HepG2 (cell line): ENCODE measurements around the gene TPRG1L. TPM values are rescaled to one million over a fixed set of nuclear protein-coding genes. Genes with fewer than 3 reads are reported as not detected.

Experiments used
- AHDC1 ChIP-seq: sonication (generic); formaldehyde crosslinking; IDR thresholded peaks from 2 replicates; pipeline ENCODE4 v1.5.1; 2020; ENCODE audit warnings: mild to moderate bottlenecking, missing genetic modification reagents, borderline replicate concordance
- ARID3A ChIP-seq: IDR thresholded peaks from 2 replicates; pipeline ENCODE4 v1.6.1; 2012; ENCODE audit warnings: low read depth, low read length, improper control_type of control experiment
- ARNT2 ChIP-seq: sonication (generic); formaldehyde crosslinking; IDR thresholded peaks from 2 replicates; pipeline ENCODE4 v1.8.0; 2022; ENCODE audit warnings: mild to moderate bottlenecking, low read depth, missing genetic modification reagents, moderate library complexity
- ATF7-NPFF ChIP-seq: sonication (generic); formaldehyde crosslinking; IDR thresholded peaks from 2 replicates; pipeline ENCODE4 v1.8.1; 2023; ENCODE audit warnings: mild to moderate bottlenecking, low read depth, missing genetic modification reagents, moderate library complexity
- DBP ChIP-seq: sonication (generic); formaldehyde crosslinking; IDR thresholded peaks from 2 replicates; pipeline ENCODE4 v1.4.0; 2020; ENCODE audit warnings: missing genetic modification reagents; ENCODE audit errors: not compliant biosample characterization
- HNRNPL ChIP-seq: fragments of 200-400 bp; formaldehyde crosslinking; IDR thresholded peaks from 2 replicates; pipeline ENCODE4 v1.6.1; 2017; ENCODE audit warnings: mild to moderate bottlenecking, low read depth, low read length
- KDM4B ChIP-seq: sonication (generic); formaldehyde crosslinking; IDR thresholded peaks from 2 replicates; pipeline ENCODE4 v1.4.0; 2020; ENCODE audit warnings: missing genetic modification reagents
- MBNL3 ChIP-seq: fragments of 250-450 bp; sonication (Bioruptor Pico); conservative IDR thresholded peaks from 2 replicates; pipeline ENCODE4 v1.8.0; 2022; ENCODE audit warnings: mild to moderate bottlenecking, inconsistent platforms
- NR2F6 ChIP-seq, 2 experiments: IDR thresholded peaks; 2 replicates each; pipeline ENCODE4 v1.6.1; 2016; ENCODE audit warnings: antibody characterized with exemption in 1 of 2, mild to moderate bottlenecking in 1 of 2
- PCBP1 ChIP-seq: fragments of 200-400 bp; formaldehyde crosslinking; IDR thresholded peaks from 2 replicates; pipeline ENCODE4 v1.6.1; 2017; ENCODE audit warnings: mild to moderate bottlenecking, low read depth, low read length, borderline replicate concordance
- SALL1 ChIP-seq: sonication (generic); formaldehyde crosslinking; IDR thresholded peaks from 2 replicates; pipeline ENCODE4 v1.8.0; 2022; ENCODE audit warnings: mild to moderate bottlenecking, missing genetic modification reagents
- SMAD3 ChIP-seq: sonication (generic); formaldehyde crosslinking; IDR thresholded peaks from 2 replicates; pipeline ENCODE4 v1.4.0; 2020; ENCODE audit warnings: missing genetic modification reagents
- SOX13 ChIP-seq, 3 experiments: fragments of 450-650 bp in 1 of 3; sonication (generic) in 1 of 3; formaldehyde crosslinking in 1 of 3; IDR thresholded peaks in 2 of 3; conservative IDR thresholded peaks in 1 of 3; 2 replicates each; pipeline versions ENCODE4 v1.5.0 to v1.6.1; 2016 to 2020; ENCODE audit warnings: antibody characterized with exemption in 1 of 3, mild to moderate bottlenecking in 1 of 3, missing compliant biosample characterization in 1 of 3, missing genetic modification reagents in 1 of 3, moderate library complexity in 1 of 3
- TBP ChIP-seq: sonication (generic); formaldehyde crosslinking; IDR thresholded peaks from 2 replicates; pipeline ENCODE4 v1.5.0; 2020; ENCODE audit warnings: missing genetic modification reagents
- YEATS4 ChIP-seq: sonication (generic); formaldehyde crosslinking; IDR thresholded peaks from 2 replicates; pipeline ENCODE4 v1.4.0; 2020; ENCODE audit warnings: missing genetic modification reagents, borderline replicate concordance
- ZNF747 ChIP-seq: sonication (generic); formaldehyde crosslinking; IDR thresholded peaks from 2 replicates; pipeline ENCODE4 v1.8.1; 2023; ENCODE audit warnings: missing genetic modification reagents, mild to moderate bottlenecking, borderline replicate concordance
- ZNF775 ChIP-seq: sonication (generic); formaldehyde crosslinking; IDR thresholded peaks from 2 replicates; pipeline ENCODE4 v1.4.0; 2020; ENCODE audit warnings: missing genetic modification reagents, mild to moderate bottlenecking, moderate library complexity, borderline replicate concordance
- polyA plus RNA-seq, 8 experiments: library from polyadenylated mRNA; depleted of rRNA in 3 of 8; stranded (reverse) in 7 of 8; unstranded in 1 of 8; fragments of >200 nt; fragmentation: Illumina TruSeq in 4 of 8; extraction: Trizol in 4 of 8; gene quantifications; 2 replicates each; pipeline versions ENCODE4 v1.2.1 to v1.2.3, GENCODE V29; 2011 to 2016; ENCODE audit warnings: low read depth in 4 of 8, missing spikeins in 1 of 8, mixed read lengths in 1 of 8; ENCODE audit not compliant: insufficient read depth in 1 of 8
- total RNA-seq, 5 experiments: library from RNA; depleted of rRNA; stranded (reverse); fragments of >200 nt; fragmentation: Illumina TruSeq; extraction: Trizol; gene quantifications; 2 replicates each; pipeline ENCODE4 v1.2.3, GENCODE V29; 2016; ENCODE audit warnings: low read depth in 1 of 5
- TF ChIP-seq, protein P1 (sequence below): sonication (generic); formaldehyde crosslinking; IDR thresholded peaks from 2 replicates; pipeline ENCODE4 v1.5.1; 2020; ENCODE audit warnings: missing genetic modification reagents, mild to moderate bottlenecking, borderline replicate concordance

Gene TPRG1L
- total and polyA plus RNA-seq, 2 of the 13 experiments (the other 11 are each of a cell fraction or from before 2014, with no cell fraction given) = 21.3 to 37.4 TPM

GRCh38 chr1:3651026-3651929, 26.5 kb downstream of the TPRG1L start (continued):
- TF ChIP-seq HNRNPL = no peak
- TF ChIP-seq, protein P1, sequence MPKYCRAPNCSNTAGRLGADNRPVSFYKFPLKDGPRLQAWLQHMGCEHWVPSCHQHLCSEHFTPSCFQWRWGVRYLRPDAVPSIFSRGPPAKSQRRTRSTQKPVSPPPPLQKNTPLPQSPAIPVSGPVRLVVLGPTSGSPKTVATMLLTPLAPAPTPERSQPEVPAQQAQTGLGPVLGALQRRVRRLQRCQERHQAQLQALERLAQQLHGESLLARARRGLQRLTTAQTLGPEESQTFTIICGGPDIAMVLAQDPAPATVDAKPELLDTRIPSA = no peak
- no peak for TF ChIP-seq KDM4B (CRISPR knock-in tag)
- no peak for TF ChIP-seq ARID3A
- no peak for TF ChIP-seq NR2F6 (IDR thresholded peaks at IDR 0.05)
- no peak for TF ChIP-seq NR2F6 (CRISPR knock-in tag; IDR thresholded peaks at IDR 0.05)
- peak; percentile 52; the same call in 1 of the 2 replicates for TF ChIP-seq PCBP1
- TF ChIP-seq AHDC1 = no peak
- no peak for TF ChIP-seq TBP (CRISPR knock-in tag)
- no peak for TF ChIP-seq SOX13 (IDR thresholded peaks at IDR 0.05)
- TF ChIP-seq SOX13 (CRISPR knock-in tag; conservative IDR thresholded peaks at IDR 0.05 in 1 of 2, IDR thresholded peaks at IDR 0.05 in 1 of 2) = no peak
- no peak for TF ChIP-seq DBP (CRISPR knock-in tag)
- no peak for TF ChIP-seq YEATS4
- TF ChIP-seq ARNT2 (CRISPR knock-in tag) = no peak
- TF ChIP-seq ZNF775 (CRISPR knock-in tag) = no peak
- no peak for TF ChIP-seq MBNL3 (CRISPR knock-in tag)
- TF ChIP-seq SALL1 (CRISPR knock-in tag) = 0 out of 2 replicates have a peak, but pooled peaks have one; percentile 3
- TF ChIP-seq ATF7-NPFF (CRISPR knock-in tag) = no peak
- no peak for TF ChIP-seq ZNF747 (CRISPR knock-in tag)
- TF ChIP-seq SMAD3 (CRISPR knock-in tag) = no peak
